Activated CD8-positive, alpha-beta T cell treated with anti-CD3 and anti-CD28 coated beads, Interleukin-2, amount 10 ng/mL, durations not matched to agents 7 days and 5 days (primary cell): ENCODE results near the gene SLC12A1. TPM values are rescaled to one million over a fixed set of nuclear protein-coding genes. Genes with fewer than 3 reads are reported as not detected.

Source experiments
- ATAC-seq: fragments of 150-1000 bp; cut with Tn5 transposase; one replicate; pipeline ENCODE4 v1.10.0; 2021; ENCODE audit warnings: moderate library complexity
- CTCF ChIA-PET: fragments of 350-600 bp; sonication (Branson Sonifier 250); formaldehyde crosslinking; loops from one replicate; lab custom pipeline; 2021; ENCODE audit warnings: antibody characterized with exemption; lab: Charles Lee
- POLR2A ChIA-PET: fragments of 350-600 bp; sonication (Branson Sonifier 250); formaldehyde crosslinking; loops from one replicate; lab custom pipeline; 2021; ENCODE audit warnings: antibody characterized with exemption; lab: Charles Lee
- DNase-seq: peaks from one replicate; pipeline ENCODE4 v3.0.0-alpha.2; 2020
- H3K27ac Mint-ChIP-seq: one replicate; pipeline ENCODE4 v1.8.0; 2021; ENCODE audit warnings: mild to moderate bottlenecking, mixed read lengths
- H3K27me3 Mint-ChIP-seq: one replicate; pipeline ENCODE4 v1.8.0; 2021; ENCODE audit warnings: low read depth, mixed read lengths
- H3K36me3 Mint-ChIP-seq: one replicate; pipeline ENCODE4 v1.8.0; 2021; ENCODE audit warnings: low read depth, mixed read lengths
- H3K4me1 Mint-ChIP-seq: one replicate; pipeline ENCODE4 v1.8.0; 2021; ENCODE audit warnings: low read depth, mixed read lengths
- H3K4me3 Mint-ChIP-seq: one replicate; pipeline ENCODE4 v1.8.0; 2021; ENCODE audit warnings: mild to moderate bottlenecking, mixed read lengths
- H3K9me3 Mint-ChIP-seq: one replicate; pipeline ENCODE4 v1.8.0; 2022; ENCODE audit warnings: mixed read lengths; ENCODE audit not compliant: insufficient read depth
- total RNA-seq, 2 experiments: library from RNA; stranded (reverse); gene quantifications; one replicate each; pipeline ENCODE4 v1.2.3, GENCODE V29; 2021

SLC12A1 gene
- total RNA-seq: not detected

- DNase-seq (no peak), ATAC-seq (no peak)
- ChIA-PET CTCF (interaction anchor here (0.9 kb wide), 1 partner anchor 79 kb away, joined by 3 read pairs; no protein-coding TSS in a partner anchor), POLR2A (no interaction called here)
- Mint-ChIP-seq H3K27me3 (peaks cover 7% of the 10 kb centered on the region), H3K9me3 (no peaks in the 10 kb centered on the region), H3K27ac (no peak within 1 kb of the TSS), H3K4me1 (no peaks in the 10 kb centered on the region), H3K36me3 (no peaks in the 10 kb centered on the region), H3K4me3 (no peak within 1 kb of the TSS)
These were observed at the start of gene SLC12A1 for GRCh38 chr15:48205981-48206380. Gene SLC12A1, plus strand, starts transcription at chr15:48206302. Its CDS starts 1,418 bp downstream, at chr15:48207720.

- Mint-ChIP-seq H3K27ac (no peak overlapping the region), H3K4me3 (no peak overlapping the region), H3K9me3 (peaks cover 6% of the 10 kb centered on the region), H3K36me3 (peaks cover 31% of the 10 kb centered on the region), H3K27me3 (no peaks in the 10 kb centered on the region), H3K4me1 (no peaks in the 10 kb centered on the region)
- POLR2A ChIA-PET: no interaction called here
- CTCF ChIA-PET: no interaction called here
- no peak for ATAC-seq
- no peak for DNase-seq
These were observed 37.5 kb upstream of the SLC12A1 start for GRCh38 chr15:48168616-48169015.

GRCh38 chr15:48170981-48171380 is 35.1 kb upstream of the SLC12A1 start:
- ChIA-PET CTCF (no interaction called here), POLR2A (no interaction called here)
- peaks cover 36% of the 10 kb centered on the region for H3K36me3 Mint-ChIP-seq
- no peak for ATAC-seq
- H3K27ac Mint-ChIP-seq: no peak overlapping the region
- peaks cover 8% of the 10 kb centered on the region for H3K4me1 Mint-ChIP-seq
- no peaks in the 10 kb centered on the region for H3K27me3 Mint-ChIP-seq
- DNase-seq: no peak
- H3K4me3 Mint-ChIP-seq: no peak overlapping the region
- peaks cover 6% of the 10 kb centered on the region for H3K9me3 Mint-ChIP-seq

- no peak for ATAC-seq
- Mint-ChIP-seq H3K27me3 (no peaks in the 10 kb centered on the region), H3K4me1 (peaks cover 24% of the 10 kb centered on the region), H3K9me3 (peaks cover 6% of the 10 kb centered on the region), H3K27ac (no peak overlapping the region), H3K36me3 (peaks cover 19% of the 10 kb centered on the region), H3K4me3 (no peak overlapping the region)
- ChIA-PET POLR2A (no interaction called here), CTCF (no interaction called here)
- no peak for DNase-seq
These were observed 31.0 kb upstream of the SLC12A1 start for GRCh38 chr15:48175126-48175525.

GRCh38 chr15:48176112-48176511 is 30.0 kb upstream of the SLC12A1 start:
- Mint-ChIP-seq H3K9me3 (peaks cover 6% of the 10 kb centered on the region), H3K4me3 (no peak overlapping the region), H3K27me3 (peaks cover under 1% of the 10 kb centered on the region), H3K27ac (no peak overlapping the region), H3K4me1 (peaks cover 24% of the 10 kb centered on the region), H3K36me3 (peaks cover 17% of the 10 kb centered on the region)
- DNase-seq: no peak
- CTCF ChIA-PET: no interaction called here
- POLR2A ChIA-PET: no interaction called here
- no peak for ATAC-seq

- Mint-ChIP-seq H3K27me3 (peaks cover 4% of the 10 kb centered on the region), H3K36me3 (peaks cover 17% of the 10 kb centered on the region), H3K9me3 (peaks cover 6% of the 10 kb centered on the region), H3K27ac (no peak overlapping the region), H3K4me1 (peaks cover 24% of the 10 kb centered on the region), H3K4me3 (peak overlapping the region; percentile 92)
- DNase-seq: no peak
- ChIA-PET CTCF (interaction anchor here (0.9 to 1.2 kb wide), 2 partner anchors 11 to 15 kb away, joined by 3 read pairs; no protein-coding TSS in a partner anchor), POLR2A (interaction anchor here (0.6 to 1.8 kb wide), 3 partner anchors 154 to 771 kb away, joined by 3 to 13 read pairs (median 3); no protein-coding TSS in a partner anchor)
- no peak for ATAC-seq
These were observed 29.1 kb upstream of the SLC12A1 start for GRCh38 chr15:48176957-48177356.

GRCh38 chr15:48177383-48177765 is 28.7 kb upstream of the SLC12A1 start:
- DNase-seq (no peak), ATAC-seq (peak; percentile 68)
- H3K27me3 Mint-ChIP-seq: peaks cover 8% of the 10 kb centered on the region
- peaks cover 24% of the 10 kb centered on the region for H3K4me1 Mint-ChIP-seq
- peaks cover 4% of the 10 kb centered on the region for H3K9me3 Mint-ChIP-seq
- ChIA-PET POLR2A (interaction anchor here (0.6 to 1.8 kb wide), 5 partner anchors 18 to 770 kb away, joined by 3 to 13 read pairs (median 3); no protein-coding TSS in a partner anchor), CTCF (interaction anchor here (0.9 to 1.2 kb wide), 2 partner anchors 11 to 16 kb away, joined by 3 read pairs; no protein-coding TSS in a partner anchor)
- peaks cover 17% of the 10 kb centered on the region for H3K36me3 Mint-ChIP-seq
- peak overlapping the region; percentile 92 for H3K4me3 Mint-ChIP-seq
- peak overlapping the region; percentile 86 for H3K27ac Mint-ChIP-seq

GRCh38 chr15:48177766-48178647 is 28.1 kb upstream of the SLC12A1 start, which contains the start of gene MYEF2:
Gene MYEF2, minus strand, starts transcription at chr15:48178295. Its CDS starts 58 bp downstream, at chr15:48178237.
- peaks cover 24% of the 10 kb centered on the region for H3K4me1 Mint-ChIP-seq
- DNase-seq (peak; percentile 86), ATAC-seq (peak; percentile 90)
- peak within 1 kb of the TSS; percentile 92 for H3K4me3 Mint-ChIP-seq
- H3K36me3 Mint-ChIP-seq: peaks cover 15% of the 10 kb centered on the region
- peaks cover 13% of the 10 kb centered on the region for H3K27me3 Mint-ChIP-seq
- POLR2A ChIA-PET: interaction anchor here (0.6 to 1.8 kb wide), 3 partner anchors 18 to 154 kb away, joined by 3 to 13 read pairs (median 5); no protein-coding TSS in a partner anchor
- peak within 1 kb of the TSS; percentile 86 for H3K27ac Mint-ChIP-seq
- no peaks in the 10 kb centered on the region for H3K9me3 Mint-ChIP-seq
- CTCF ChIA-PET: interaction anchor here (0.9 to 1.2 kb wide), 2 partner anchors 10 to 17 kb away, joined by 3 read pairs; no protein-coding TSS in a partner anchor

GRCh38 chr15:48178648-48178931 is 27.5 kb upstream of the SLC12A1 start:
- no peak for ATAC-seq
- peaks cover 16% of the 10 kb centered on the region for H3K27me3 Mint-ChIP-seq

GRCh38 chr15:48182749-48183148 is 23.4 kb upstream of the SLC12A1 start:
- Mint-ChIP-seq H3K9me3 (no peaks in the 10 kb centered on the region), H3K4me1 (no peaks in the 10 kb centered on the region), H3K27me3 (peaks cover 21% of the 10 kb centered on the region), H3K27ac (no peak overlapping the region), H3K4me3 (no peak overlapping the region), H3K36me3 (no peaks in the 10 kb centered on the region)
- DNase-seq (no peak), ATAC-seq (no peak)
- POLR2A ChIA-PET: no interaction called here
- CTCF ChIA-PET: no interaction called here

More at GRCh38 chr15:48178648-48178931, 27.5 kb upstream of the SLC12A1 start:
- ChIA-PET POLR2A (interaction anchor here (1.8 kb wide), 1 partner anchor 154 kb away, joined by 13 read pairs; no protein-coding TSS in a partner anchor), CTCF (no interaction called here)
- H3K4me1 Mint-ChIP-seq: peaks cover 24% of the 10 kb centered on the region
- H3K9me3 Mint-ChIP-seq: no peaks in the 10 kb centered on the region
- H3K27ac Mint-ChIP-seq: no peak overlapping the region
- no peak for DNase-seq
- peaks cover 15% of the 10 kb centered on the region for H3K36me3 Mint-ChIP-seq
- H3K4me3 Mint-ChIP-seq: peak overlapping the region; percentile 56

GRCh38 chr15:48185529-48185928 is 20.6 kb upstream of the SLC12A1 start:
- POLR2A ChIA-PET: no interaction called here
- H3K9me3 Mint-ChIP-seq: no peaks in the 10 kb centered on the region
- DNase-seq (no peak), ATAC-seq (no peak)
- H3K4me3 Mint-ChIP-seq: no peak overlapping the region
- CTCF ChIA-PET: no interaction called here
- no peaks in the 10 kb centered on the region for H3K4me1 Mint-ChIP-seq
- H3K36me3 Mint-ChIP-seq: no peaks in the 10 kb centered on the region
- no peak overlapping the region for H3K27ac Mint-ChIP-seq
- peaks cover 21% of the 10 kb centered on the region for H3K27me3 Mint-ChIP-seq

GRCh38 chr15:48186271-48186670 is 19.8 kb upstream of the SLC12A1 start:
- Mint-ChIP-seq H3K27me3 (peaks cover 25% of the 10 kb centered on the region), H3K4me1 (peaks cover under 1% of the 10 kb centered on the region), H3K36me3 (no peaks in the 10 kb centered on the region), H3K27ac (no peak overlapping the region), H3K4me3 (no peak overlapping the region), H3K9me3 (no peaks in the 10 kb centered on the region)
- no peak for DNase-seq
- ChIA-PET CTCF (no interaction called here), POLR2A (no interaction called here)
- ATAC-seq: no peak
